HG03439 (cell line): ENCODE measurements around the gene AOPEP.

Experiments
- ATAC-seq: cut with Tn5 transposase; IDR thresholded peaks from one replicate; pipeline ENCODE4 v1.9.1; 2021; ENCODE audit warnings: mild to moderate bottlenecking, moderate library complexity; ENCODE audit not compliant: unreplicated experiment

The AOPEP gene

GRCh38 chr9:95028853-95029219, 302.3 kb downstream of the AOPEP start:
- ATAC-seq, result no peak

DNA sequence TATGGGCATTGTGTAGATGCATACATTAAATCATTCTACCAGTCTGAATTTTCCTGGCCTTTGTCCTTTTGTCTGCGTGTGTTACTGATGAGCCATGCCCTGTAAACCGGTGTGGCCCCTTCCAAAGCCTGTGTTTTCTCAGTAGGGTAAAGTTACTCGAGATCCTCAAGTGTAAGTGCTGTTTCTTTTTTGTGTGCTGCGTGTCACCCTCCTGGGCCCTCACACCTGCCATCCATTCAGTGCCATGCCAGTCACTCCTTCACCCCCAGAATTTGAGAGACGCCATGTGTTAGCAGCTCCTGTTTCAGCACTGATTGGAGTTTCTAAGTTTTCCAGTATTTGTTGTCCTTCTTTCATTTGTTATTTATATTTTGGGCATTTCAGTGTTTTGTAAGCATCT, 302.8 kb downstream of the AOPEP start:
- ATAC-seq, result no peak

- ATAC-seq, result no peak
Observed at GRCh38 chr9:95029720-95030119, 303.2 kb downstream of the AOPEP start.

DNA sequence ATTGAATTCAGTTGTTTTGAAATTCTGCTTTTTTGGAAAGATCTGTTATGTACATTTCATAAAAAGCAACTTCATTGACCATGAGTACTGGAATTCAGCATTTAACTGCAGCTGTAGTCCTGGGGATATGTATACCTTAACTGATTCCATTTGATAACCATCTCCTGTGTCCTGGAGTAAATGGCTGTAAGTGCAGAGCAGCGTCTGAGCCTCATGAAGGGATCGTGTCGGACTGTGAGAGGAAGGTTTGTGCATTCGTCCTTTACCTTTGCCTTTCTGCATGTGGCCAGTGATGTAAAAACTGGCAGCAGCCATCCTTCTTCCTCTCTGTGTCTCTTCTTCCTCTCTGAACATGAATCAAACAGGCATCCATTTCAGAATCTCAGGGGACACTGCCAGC, 303.8 kb downstream of the AOPEP start:
- ATAC-seq, result no peak

DNA sequence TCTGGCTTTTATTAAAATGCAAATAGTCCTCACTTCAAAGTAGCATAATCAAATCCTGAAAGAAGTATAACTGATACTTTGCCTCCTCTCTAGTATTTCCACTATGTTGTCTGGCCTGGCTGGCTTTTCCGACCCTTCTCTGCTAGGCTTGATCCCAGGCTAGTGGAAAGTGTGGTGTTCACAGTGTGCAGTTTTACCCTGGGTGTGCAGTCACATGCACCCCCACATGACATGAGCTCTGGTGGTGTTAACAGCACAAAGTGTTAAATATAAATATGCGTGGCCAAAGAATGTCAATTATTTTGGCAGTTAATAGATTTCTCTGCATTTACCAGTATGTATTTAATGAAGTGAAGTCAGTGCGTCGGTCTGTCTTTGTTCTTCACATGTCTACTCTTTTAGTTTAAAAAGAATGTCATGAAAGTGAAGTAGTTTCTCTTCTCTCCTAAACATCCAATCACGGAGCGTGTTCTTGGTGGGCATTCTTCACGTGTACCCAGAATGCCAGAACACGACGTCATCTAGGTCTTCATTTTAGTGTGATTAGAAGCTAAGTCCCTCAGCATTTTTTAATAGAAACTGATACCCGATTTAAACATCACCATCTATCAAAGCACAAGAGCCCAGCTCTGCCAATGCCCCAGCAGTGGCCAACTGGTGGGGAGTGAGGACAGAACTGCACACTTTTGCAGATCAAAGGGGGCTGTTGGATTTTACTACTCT, 304.6 kb downstream of the AOPEP start:
- no peak for ATAC-seq

- ATAC-seq, result no peak
Observed at GRCh38 chr9:95031711-95032461, 305.4 kb downstream of the AOPEP start.

- no peak for ATAC-seq
Observed at GRCh38 chr9:95032580-95033341, 306.3 kb downstream of the AOPEP start.

DNA sequence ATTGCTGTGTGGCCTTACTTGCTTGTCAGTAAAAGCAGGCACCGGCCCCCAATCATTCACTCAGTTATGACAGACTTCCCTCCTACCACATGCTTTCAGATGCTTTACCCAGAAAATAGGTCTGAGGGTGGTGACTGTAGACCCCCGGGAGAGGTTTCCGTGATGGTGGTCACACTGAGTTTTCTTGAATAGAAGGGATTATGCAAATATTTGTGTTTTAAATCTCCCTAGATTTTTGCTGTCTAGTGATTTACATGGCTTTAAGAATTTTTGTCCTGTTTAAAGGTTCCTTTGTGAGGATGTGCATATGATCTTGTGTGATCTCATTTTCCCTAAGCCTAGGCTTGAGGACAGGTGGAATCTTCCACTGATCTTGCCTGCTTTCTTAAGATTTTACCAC, 309.3 kb downstream of the AOPEP start:
- no peak for ATAC-seq

- ATAC-seq, result no peak
Observed at GRCh38 chr9:95036676-95037075, 310.2 kb downstream of the AOPEP start.

GRCh38 chr9:95037789-95038521, 311.5 kb downstream of the AOPEP start:
- no peak for ATAC-seq

DNA sequence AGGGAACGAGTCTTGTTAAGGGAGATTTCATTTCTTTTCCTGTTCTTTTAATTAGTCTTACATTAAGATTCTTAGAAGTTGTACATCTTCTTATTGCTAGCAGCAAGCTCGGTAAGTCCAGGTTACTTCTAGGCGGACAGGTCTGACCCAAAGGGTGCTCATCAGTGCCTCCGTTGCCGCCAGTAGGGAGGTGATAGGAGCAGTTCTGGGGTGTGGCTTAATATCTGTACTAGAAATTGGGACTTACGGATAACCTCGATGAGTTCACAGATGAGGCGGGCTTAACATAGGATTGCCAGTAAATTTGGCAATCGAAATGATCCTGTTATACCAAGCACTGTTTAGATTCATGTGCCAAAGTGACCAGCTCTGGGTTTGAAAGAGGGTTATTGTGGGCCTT, 312.2 kb downstream of the AOPEP start:
- no peak for ATAC-seq

GRCh38 chr9:95040106-95040505, 313.6 kb downstream of the AOPEP start:
- no peak for ATAC-seq

- no peak for ATAC-seq
Observed at GRCh38 chr9:95043826-95044225, 317.3 kb downstream of the AOPEP start.

DNA sequence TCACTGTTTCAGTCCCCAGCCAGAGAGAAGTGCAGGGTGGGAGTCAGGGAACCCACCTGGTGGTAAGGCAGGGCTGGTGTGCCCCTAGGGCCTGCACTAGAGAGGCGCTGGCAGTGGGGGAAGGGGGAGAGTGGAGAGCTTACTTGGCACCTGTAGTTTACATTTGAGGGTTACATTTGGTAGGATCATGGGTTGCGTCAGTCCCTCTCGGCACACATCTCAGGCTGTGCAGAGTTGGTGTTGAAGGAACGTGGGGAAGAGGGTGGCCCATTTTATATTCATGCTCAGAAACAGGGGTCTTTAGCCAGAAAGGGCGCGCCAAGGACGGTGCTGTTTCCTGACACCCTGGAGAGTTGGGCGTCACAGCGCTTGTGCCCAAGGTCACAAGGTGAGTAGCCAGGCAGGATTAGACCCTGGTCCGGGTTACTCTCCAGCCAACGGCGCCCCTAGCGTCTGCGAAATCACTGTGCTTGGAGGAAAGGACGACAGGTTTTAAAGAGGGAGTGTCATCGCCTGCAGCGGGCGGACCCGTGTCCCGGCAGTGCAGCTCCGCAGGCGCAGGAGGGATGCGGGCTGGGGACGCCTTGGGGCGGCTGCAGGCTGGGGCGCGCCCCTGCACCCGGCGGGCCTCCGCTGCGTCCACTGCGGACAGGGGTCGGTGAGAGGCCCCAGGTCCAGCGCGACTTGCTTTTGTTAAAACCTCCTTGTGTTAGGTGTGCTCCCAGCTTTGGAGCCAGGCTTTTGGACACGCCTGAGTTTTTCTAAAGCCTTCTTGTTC, 318.4 kb downstream of the AOPEP start:
- no peak for ATAC-seq

- ATAC-seq, result no peak
Observed at GRCh38 chr9:95045751-95046150, 319.3 kb downstream of the AOPEP start.

DNA sequence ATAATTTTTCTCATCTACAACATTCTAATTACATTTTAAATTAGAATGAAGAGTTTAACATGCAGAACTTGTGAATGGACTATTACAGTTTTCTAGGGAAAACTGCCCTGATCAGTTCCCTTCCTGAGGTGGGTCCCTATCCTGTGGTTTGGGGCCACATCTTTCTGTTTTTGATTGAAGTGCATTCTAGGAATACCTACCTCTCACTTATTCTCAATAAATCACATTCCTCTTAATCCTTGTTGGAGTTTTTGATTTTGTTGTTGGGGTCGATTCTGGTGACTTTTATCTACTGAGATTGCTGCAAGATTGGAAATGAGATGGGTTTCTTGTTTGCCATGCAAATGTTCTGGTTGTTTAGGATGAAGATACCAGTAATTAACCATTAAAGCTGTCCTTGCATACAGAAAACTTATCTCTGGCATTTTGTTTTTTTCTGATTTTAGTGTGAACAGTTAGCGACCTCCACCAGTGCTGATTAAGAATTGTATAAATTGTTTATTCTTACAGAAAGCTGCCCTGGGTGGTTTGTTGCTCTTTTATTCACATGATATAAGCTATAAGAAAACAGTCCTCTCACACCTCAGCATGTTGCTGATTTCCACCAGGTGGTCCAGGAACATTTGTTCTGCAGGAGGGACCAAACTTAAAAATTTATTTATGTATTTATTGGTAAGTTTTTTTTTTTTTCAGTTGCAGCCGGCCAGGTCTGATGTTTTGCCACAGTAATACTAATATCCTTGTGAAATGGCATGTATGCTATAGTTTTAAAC, 321.1 kb downstream of the AOPEP start:
- ATAC-seq, result no peak

GRCh38 chr9:95048225-95049087, 322.0 kb downstream of the AOPEP start:
- peak; percentile 79 for ATAC-seq

DNA sequence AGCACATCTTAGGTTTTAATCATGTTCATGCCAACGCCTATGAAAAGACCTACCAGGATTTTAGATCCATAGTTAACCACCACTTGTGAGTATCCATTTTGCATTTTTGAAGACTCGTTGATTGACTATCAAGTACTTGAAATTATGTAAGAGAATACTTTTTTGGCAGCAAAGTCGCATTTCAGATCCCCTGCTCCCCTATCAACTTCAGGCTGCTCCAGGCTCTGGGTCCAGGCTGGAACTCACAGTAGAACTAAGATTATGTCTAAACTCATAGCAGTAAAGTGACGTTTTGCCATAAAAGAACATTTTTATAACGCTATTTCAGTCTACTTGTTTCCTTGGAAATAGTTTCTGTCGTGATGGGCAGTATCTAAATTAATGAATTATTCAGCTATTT, 323.3 kb downstream of the AOPEP start:
- no peak for ATAC-seq
